ENCODE data around the gene ADIG.

DNA sequence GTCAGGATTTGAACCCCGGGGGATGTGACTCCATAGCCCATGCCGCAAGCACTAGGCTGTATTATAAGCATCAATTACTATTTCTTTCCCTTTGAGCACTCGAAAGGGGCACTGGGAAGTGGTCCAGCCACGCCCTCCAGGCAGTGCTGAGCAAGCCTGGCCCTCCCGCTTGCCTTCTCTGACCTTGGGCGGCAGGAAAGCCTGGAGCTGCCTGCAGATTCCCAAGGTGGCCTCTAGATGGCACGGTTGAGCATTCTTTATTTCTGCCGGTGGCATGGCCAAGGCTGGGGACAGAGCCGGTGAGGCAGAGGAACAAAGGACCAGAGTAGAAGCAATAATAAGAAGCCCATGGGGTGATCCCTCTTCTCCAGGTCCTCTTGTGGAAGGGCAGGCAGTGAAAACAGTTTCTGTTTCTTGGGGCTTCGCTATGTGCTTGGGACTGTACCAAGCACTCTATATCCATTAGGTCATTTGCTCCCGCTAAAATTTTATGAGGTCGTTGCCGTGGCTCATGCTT is 52.6 kb downstream of the ADIG start:
- no peak for TF ChIP-seq SUZ12 (IDR thresholded peaks at IDR 0.05; ENCODE audit: extremely low read depth, insufficient read depth, insufficient read length)
- no peak for TF ChIP-seq YY1 (IDR thresholded peaks at IDR 0.05; ENCODE audit: insufficient read depth, insufficient read length)

Data from NT2/D1 (cell line).